ENCODE results near the gene GH1.
"Not testable (repeated sequence)": the region's sequence is repeated elsewhere in the genome, so short reads cannot be mapped to it uniquely, and the experiment has no call there.

The GH1 gene

DNA sequence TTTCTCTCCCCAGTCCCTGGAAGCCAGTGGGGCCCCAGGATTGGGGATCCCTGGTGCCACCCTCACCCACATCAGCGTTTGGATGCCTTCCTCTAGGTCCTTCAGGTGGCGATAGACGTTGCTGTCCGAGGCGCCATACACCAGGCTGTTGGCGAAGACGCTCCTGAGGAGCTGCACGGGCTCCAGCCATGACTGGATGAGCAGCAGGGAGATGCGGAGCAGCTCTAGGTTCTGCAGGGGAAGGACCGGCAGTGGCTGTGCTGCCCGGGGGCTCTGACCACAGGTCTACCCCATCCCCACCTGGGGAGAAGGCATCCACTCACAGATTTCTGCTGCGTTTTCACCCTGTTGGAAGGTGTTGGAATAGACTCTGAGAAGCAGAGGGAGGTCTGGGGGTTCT is 37.9 kb downstream of the GH1 start:
- H3K36me3 ChIP-seq: no peaks in the 10 kb centered on the region
- TF ChIP-seq CTCF (IDR thresholded peaks at IDR 0.05): no peak
- H3K9me3 ChIP-seq: no peaks in the 10 kb centered on the region
- no peak overlapping the region for H3K4me3 ChIP-seq
- H3K27me3 ChIP-seq: peaks cover 0 to 26% of the 10 kb centered on the region in 2 donors
- DNase-seq: no peak
- intact Hi-C loops (cut with DNase I; ENCODE audit: low total_unique reads): no loop called here
- no peaks in the 10 kb centered on the region for H3K4me1 ChIP-seq
- H3K27ac ChIP-seq: no peak overlapping the region

DNA sequence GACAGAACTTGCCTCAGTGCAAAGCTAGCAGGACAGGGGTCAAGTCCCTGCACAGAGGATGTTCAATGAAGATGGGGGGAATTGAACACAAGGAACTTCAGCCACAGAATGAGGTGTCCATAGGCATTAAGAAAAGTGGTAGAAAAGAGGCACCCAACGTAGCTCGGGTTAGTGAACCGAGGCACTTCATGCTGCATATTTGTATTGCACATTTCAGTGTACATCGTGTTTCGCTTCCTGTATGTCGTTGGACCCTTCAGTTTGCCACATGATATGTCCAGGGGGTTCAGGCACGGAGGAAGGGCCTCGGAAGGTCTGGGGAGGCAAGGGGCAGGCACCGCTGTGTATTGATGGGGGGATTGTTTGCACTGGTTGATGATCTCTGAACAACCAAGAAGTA is 40.2 kb downstream of the GH1 start:
- H3K4me3 ChIP-seq; H3K27ac ChIP-seq; H3K36me3 ChIP-seq; H3K9me3 ChIP-seq; DNase-seq; intact Hi-C loops (cut with DNase I; ENCODE audit: low total_unique reads); H3K4me1 ChIP-seq: not testable (repeated sequence)
- peaks cover 0 to 26% of the 10 kb centered on the region in 2 donors for H3K27me3 ChIP-seq

DNA sequence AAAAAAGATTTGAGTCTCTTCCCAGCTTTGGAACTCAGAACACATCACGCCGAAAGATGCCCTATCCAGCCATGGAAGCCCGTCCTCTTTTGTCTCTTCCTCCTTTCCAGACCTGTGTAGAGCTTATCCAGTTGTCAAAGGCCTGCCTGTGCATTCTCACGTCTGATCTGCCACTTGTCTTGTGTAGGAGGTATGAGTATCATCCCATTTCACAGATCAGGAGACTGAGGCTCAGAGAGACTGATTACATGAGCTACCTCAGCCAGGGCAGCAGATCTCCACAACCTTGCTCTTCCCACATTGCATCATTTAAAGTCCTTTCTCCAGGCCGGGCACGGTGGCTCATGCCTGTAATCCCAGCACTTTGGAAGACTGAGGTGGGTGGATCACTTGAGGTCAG is 43.9 kb downstream of the GH1 start:
- DNase-seq; H3K27me3 ChIP-seq; intact Hi-C loops (cut with DNase I; ENCODE audit: low total_unique reads); H3K4me3 ChIP-seq; H3K36me3 ChIP-seq; H3K9me3 ChIP-seq; H3K4me1 ChIP-seq; H3K27ac ChIP-seq: not testable (repeated sequence)

DNA sequence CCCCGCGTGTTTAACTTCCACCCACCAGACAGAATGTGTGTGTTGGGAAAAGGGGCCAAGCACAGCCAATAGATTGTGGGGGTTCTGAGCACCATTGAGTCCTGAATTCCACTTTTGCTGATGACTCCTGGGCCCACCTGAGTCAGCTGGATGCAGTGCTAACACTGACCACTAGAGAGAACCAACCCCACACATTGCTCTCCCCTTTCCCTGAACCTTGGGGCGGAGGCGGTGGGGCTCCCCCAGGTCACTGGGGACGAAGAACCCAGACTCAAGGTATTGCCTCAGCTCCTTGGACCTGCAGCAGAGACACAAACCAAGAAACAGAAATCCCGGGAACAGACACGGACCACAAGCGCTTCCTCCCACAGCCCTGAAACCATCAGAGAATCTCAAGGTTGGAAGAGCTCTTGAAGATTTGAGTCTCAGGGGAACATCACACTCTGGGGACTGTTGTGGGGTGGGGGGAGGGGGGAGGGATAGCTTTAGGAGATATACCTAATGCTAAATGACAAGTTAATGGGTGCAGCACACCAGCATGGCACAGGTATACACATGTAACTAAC is 44.5 kb downstream of the GH1 start:
- intact Hi-C loops (cut with DNase I; ENCODE audit: low total_unique reads); H3K27ac ChIP-seq: not testable (repeated sequence)

GRCh38 chr17:63873577-63873976 is 45.1 kb downstream of the GH1 start, which contains the start of gene CSH2:
CSH2 (minus strand) TSS chr17:63873677; CDS start chr17:63873614, 63 bp downstream.
- H3K27me3 ChIP-seq; H3K27ac ChIP-seq; H3K4me1 ChIP-seq; H3K4me3 ChIP-seq; H3K9me3 ChIP-seq; intact Hi-C loops (cut with DNase I; ENCODE audit: low total_unique reads); DNase-seq; H3K36me3 ChIP-seq: not testable (repeated sequence)

More for the DNA sequence above, 44.5 kb downstream of the GH1 start:
- not testable (repeated sequence) for DNase-seq, H3K27me3 ChIP-seq, H3K9me3 ChIP-seq, H3K36me3 ChIP-seq, H3K4me3 ChIP-seq, H3K4me1 ChIP-seq

DNA sequence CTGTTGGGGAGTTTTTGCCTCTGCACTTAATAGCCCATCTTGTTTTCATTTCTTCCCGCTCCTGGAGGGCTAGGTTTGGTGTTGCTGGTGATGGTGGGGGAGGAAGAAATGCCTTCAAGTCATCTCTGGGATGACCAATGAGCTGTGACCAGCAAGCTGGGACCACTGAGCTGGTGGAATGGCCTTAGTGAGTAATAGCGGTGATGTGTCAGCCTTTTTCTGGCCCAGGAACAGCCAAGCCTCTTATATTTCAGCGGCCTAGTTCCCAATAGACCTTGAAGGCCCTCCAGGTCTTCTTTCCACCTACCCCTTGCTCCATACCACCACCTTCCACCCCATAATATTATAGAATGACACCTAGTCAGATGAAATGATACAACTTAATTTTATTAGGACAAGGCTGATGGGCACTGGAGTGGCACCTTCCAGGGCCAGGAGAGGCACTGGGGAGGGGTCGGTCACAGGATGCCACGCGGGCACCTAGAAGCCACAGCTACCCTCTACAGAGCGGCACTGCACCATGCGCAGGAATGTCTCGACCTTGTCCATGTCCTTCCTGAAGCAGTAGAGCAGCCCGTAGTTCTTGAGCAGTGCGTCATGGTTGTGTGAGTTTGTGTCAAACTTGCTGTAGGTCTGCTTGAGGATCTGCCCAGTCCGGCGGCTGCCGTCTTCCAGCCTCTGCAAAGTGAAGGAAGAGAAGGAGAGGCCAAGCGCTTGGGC is 46.8 kb downstream of the GH1 start:
- H3K27ac ChIP-seq; H3K36me3 ChIP-seq; H3K27me3 ChIP-seq; DNase-seq; intact Hi-C loops (cut with DNase I; ENCODE audit: low total_unique reads); H3K9me3 ChIP-seq; H3K4me1 ChIP-seq; H3K4me3 ChIP-seq: not testable (repeated sequence)

- H3K9me3 ChIP-seq; H3K27me3 ChIP-seq; H3K36me3 ChIP-seq; DNase-seq; intact Hi-C loops (cut with DNase I; ENCODE audit: low total_unique reads); H3K27ac ChIP-seq; H3K4me3 ChIP-seq; H3K4me1 ChIP-seq: not testable (repeated sequence)
Observed at GRCh38 chr17:63870292-63870665, 48.4 kb downstream of the GH1 start.

DNA sequence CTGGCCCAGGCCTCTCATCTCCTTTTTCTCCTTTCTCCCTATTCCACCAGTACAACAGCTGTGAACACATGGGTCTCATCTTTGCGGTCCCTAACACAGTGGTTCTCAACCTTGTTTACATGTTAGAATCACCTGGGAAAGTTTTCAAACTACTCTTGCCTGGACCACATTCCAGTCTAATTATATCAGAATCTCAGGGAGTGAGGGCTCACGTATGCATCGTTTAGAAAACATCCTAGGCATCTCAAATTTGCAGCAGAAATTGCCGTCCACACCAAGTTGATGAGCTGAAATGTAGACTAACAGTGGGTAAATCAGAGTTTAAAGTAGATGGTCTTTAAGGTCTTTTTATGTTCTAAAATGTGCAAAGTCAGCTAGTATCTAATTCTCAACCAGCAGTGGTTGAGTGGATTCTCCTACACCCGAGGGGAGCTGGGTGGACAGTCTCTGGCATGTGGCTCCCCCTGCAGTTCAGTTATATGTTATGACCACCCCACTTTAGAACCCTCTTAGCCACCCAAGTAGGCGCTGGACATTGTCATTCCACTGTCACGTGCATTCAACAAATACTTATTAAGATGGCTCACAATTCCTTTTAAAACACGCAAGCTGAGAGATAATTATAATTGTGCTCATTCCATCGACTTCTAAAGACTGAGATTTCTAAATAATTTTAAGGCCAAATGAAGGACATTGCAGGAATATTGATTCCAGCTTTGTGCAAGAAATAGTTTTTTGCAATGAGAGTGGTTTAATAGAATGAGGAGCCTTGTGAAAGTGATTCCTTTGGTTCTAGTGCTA is 48.9 kb downstream of the GH1 start:
- not testable (repeated sequence) for H3K9me3 ChIP-seq, H3K27ac ChIP-seq, H3K36me3 ChIP-seq, H3K27me3 ChIP-seq, H3K4me3 ChIP-seq, H3K4me1 ChIP-seq, DNase-seq
- intact Hi-C loops (cut with DNase I; ENCODE audit: low total_unique reads): loop anchor here (5.0 kb wide), 1 partner anchor 442 kb away; no protein-coding TSS in a partner anchor
